HG02623 (cell line): Measurements from ENCODE around the gene CNIH3.
A peak's percentile ranks its signal among the peaks of the same experiment; 100 is the strongest.

ENCODE experiments used
- ATAC-seq: cut with Tn5 transposase; IDR thresholded peaks from one replicate; pipeline ENCODE4 v1.9.1; 2021; ENCODE audit warnings: moderate library complexity; ENCODE audit not compliant: unreplicated experiment

Gene CNIH3

DNA sequence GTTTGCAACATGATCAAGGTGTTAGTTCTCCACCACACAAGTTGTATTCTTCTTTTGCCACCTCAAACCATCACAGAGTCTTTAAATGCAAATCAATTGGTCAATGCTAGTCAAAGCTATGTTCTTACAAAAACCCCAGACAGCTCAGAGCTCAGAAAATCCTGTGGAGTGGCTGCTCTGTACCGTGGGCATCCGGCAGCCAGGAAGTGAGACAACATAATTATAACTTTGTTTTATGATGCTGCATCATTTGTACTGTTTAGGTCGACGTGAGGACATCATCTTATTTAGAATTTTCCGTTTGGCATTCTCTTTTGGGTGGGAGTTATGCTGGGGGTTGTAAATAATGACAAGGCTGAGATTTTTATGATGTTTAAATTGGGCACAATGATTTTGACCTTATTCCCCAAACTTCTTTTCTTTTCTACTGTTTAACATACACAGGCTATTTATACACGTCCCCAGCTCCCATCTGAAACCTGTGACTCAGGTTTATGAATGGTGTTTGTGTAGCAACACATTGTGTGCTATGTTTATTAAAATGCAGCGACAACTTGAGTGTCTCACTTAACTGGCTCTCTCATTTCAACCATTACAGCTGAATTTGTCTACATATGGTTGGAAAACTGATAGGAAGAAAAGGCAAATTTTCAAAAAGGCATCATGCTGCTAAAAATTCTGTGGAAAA, 124.0 kb downstream of the CNIH3 start:
- ATAC-seq, result peak; percentile 81

DNA sequence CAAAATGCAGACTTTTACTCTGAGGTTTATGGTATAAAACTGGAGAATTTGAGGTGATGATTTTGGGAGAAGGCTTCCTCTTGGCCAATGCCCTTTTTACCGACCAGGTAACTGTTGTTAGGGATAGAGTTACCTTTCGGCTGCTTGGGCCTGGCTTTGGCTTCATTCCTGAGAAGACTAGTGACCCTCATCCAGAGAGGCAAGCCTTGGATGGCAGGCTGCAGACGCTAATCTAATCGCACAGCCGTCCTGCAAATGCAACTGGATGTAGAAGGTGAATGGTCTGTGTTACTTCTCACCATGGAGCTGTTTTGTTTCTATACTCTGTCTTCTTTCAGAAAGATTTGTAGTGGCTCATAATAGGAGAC, 124.6 kb downstream of the CNIH3 start:
- ATAC-seq, result no peak

DNA sequence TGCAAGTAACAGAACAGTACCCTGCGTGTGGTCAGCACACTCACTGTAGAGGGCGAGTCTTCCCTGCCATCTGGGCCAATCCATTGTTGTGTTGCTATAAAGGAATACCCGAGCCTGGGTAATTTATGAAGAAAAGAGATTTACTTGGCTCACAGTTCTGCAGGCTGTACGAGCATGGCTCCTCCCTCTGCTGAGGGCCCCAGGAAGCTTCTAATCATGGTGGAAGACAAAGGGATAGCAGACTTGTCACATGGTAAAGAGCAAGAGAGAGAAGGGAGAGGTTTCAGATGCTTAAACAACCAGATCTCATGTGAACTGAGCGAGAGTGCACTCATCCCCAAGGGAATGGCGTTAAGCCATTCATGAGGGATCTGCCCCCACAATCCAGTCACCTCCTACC, 126.2 kb downstream of the CNIH3 start:
- ATAC-seq, result no peak

DNA sequence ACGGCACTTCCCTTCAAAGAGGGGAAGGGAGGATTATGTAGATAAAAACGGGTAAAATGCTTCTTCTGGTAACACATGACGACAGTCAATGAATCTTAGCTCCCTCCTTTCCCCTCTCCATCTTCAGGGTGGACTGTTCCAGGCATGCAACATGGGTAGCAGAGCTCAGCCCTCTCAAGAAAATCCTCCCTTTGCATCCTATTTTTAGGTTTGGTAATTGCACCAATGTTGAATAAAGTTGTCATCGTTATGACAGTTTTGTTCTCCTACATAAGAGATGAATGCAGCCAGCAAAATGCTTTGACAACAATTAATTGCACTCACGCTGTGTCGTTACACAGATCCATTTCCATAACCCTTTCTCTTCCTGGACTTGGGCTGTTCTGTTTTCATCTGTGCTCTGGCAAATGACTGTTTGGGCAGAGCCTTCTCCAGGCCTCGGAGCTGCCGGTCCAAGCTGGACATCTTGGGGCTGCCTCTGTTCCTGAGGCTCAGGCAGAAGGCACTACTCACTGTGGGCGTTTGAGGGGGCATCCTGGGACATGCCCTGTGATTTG, 127.6 kb downstream of the CNIH3 start:
- no peak for ATAC-seq

DNA sequence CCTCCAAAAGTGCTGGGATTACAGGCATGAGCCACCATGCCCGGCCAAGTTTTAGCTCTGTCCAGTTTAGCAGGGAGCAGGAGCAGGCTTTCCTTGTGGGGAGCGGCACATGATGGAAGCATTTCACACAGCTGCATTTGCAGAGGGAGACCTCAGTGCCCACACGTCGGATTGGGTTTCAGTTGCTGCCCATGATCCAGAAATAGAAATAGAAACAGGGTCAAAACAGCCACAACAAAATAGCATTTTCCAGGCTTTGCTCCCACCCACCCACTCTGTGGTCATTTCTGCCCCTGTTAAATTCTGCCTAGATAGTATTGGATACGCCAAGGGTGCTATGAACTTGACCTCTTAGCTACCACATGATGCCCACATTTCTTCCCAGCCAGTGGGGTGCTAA, 128.4 kb downstream of the CNIH3 start:
- ATAC-seq, result no peak

DNA sequence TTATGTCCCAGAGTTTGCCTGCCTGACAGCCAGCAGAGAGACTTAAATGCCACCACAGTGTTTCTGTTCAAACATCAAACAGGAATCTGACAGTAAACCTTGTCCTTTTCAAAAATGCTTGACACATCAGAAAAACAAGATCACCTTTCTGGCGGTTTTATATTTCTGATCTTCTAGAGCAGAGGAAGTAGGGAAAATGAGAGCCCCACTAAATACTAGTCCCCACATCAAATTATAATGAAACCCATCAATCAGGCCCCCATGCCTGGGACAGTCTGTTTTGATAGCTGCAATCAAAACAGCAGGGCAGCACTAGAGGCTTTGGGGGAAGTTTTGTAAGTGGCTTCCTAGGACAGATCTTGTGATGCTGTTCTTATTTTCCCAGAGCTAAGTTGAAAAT, 129.3 kb downstream of the CNIH3 start:
- no peak for ATAC-seq

DNA sequence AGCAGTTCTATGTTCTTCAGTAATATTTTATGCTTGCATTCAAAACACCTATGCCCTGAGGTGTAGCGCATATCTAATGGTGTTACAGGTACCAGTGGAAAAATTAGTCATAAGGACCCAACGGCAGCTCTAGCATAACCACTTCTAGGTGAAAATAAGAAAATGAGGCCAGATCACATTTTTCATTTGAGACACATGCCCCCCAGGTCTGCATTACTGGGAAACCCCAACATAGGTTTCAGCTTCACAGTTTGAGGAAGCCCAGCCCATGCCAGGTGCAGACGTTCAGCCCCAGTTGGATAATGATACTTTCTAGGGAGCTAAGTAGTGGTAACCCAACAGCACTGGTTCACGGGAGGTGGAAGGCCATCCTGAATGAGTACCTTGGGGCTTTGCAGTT, 129.8 kb downstream of the CNIH3 start:
- peak; percentile 54 for ATAC-seq

DNA sequence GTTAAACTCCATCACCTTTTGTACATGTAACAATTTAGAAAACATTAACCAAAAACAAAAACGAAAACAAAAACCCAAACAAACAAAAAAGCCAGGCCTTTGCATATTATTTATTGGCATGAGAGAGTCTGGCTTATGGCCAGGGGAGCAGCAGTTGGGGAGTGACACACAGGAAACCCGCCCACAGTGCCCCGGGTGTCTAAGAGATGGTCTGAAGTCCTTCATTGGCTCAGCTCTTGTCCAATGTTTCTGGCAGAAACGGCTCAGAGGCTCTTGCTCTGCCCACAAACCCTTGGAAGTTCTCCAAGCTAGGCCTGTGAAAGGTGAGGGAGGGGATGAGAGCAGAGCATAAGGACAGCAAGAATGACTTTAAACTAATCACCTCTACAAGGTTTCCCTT, 131.5 kb downstream of the CNIH3 start:
- ATAC-seq, result peak; percentile 40

DNA sequence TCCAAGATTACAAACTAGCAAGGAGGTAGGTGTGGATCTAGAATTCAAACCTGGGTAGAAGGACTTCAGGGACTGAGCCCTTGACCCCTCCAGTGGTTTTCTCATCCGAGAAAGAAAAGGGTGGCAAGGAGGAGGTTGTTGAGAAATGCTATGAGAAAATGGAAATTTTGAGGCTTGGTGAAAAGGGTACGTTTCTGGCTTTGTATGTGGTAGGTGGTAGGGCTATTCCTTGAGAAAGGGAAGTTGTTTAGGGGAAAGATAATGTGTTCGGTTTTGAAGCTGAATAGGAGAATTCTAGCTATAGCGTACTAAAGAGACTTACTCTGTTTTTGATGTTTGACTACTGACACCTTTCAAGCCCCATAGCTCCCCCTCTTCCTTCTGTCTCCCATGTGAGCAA, 133.8 kb downstream of the CNIH3 start:
- no peak for ATAC-seq

DNA sequence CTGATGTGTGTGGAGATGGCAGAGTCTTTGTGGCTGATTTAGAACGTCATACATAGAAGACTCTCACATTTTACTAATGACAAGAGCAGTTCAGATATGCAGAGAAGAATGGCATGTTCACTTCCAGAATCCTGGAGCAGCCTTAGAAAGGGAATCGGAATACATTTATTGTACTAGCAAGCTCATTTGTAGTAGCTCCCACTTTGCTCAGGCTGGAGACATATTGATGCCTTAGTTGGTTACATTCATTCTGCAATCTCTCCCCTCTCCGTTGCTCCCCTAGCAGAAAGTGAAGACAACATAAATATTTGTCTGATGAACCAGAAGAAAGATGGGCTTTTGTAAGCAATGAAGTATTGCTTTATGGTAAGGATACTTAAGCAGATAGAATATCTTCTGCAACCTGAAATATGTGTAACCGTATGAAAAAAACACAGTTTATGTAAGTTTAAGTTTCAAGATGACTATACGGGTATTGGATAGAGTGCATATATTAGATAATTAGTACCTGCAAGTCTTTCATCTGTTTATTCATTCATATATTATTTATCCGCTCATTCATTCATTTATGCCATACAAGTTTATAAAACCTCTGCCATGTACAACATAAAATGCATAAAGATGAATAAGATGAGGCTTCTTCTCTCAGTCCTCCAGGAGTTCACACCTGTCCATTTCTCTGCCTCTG, 135.7 kb downstream of the CNIH3 start:
- no peak for ATAC-seq

DNA sequence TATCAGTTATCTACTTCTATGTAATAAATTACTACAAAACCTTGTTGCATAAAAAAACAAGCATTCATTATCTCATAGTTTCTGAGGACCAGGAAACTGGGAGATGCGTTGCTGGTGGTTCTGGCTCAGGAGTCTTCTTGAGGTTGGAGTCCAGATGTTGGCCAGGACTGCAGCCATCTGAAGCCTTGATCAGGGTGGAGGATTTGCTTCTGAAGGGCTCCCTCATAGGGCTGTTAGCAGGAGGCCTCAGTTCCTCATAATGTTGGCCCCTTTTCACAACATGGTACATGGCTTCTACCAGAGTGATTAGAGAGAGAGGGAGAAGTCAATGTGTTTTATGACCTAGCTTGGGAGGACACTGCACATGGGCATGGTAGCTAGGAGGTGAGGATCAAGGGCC, 137.4 kb downstream of the CNIH3 start:
- no peak for ATAC-seq

DNA sequence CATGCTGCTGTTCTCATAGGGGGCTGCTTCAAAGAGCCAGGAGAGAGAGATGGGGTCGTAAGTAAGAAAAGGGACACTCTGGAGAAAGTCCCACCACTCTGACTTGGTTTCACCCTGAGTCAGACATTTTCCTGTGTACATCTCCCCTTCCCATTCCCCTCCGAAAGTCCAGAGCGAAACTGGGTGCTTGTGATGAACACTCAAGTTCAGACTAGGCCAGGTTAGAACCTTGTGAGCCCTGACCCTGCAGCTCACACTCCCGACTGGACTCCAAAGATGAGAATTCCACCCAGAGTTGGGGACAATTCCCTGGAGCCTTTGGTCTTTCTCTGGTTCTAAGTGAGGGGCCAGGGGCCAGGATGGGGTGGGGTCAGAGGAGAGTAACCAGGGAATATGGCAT, 139.5 kb downstream of the CNIH3 start:
- ATAC-seq, result no peak

DNA sequence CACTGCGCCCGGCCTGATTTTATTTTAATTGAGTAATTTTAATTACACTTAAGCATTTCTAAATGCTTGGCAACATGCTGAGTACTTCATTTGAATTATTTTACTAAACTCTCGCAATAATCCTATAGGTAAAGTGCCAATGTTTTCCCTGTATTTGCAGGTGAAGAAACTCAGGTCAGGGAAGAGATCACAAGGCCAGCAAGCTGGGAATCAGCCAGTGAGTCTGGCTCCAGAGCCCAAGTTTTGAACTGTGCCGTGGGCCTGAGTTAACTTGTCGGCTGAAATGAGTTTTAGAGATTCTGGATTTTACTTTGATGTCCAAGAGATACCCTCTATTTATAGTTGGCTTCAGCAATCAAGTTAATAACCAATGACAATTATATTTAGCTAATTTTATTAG, 141.4 kb downstream of the CNIH3 start:
- ATAC-seq, result no peak

DNA sequence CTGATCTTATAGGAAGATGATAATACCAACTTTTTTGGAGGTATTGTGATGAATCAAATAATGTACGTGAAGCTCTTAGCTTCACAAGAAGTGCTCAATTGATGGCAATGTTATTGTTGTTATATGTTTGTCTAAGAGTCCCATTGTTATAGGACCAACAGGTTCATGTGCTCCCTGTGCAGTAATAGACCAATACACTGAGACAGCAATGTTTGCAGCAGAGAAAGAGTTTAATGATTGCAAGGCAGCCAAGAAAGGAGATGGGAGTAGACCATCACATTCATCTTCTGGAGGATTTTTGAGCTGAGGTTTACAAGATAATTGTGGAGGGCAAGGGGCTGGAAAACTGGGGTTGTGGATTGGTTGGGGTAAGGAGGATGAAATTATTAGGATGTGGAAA, 143.0 kb downstream of the CNIH3 start:
- no peak for ATAC-seq

DNA sequence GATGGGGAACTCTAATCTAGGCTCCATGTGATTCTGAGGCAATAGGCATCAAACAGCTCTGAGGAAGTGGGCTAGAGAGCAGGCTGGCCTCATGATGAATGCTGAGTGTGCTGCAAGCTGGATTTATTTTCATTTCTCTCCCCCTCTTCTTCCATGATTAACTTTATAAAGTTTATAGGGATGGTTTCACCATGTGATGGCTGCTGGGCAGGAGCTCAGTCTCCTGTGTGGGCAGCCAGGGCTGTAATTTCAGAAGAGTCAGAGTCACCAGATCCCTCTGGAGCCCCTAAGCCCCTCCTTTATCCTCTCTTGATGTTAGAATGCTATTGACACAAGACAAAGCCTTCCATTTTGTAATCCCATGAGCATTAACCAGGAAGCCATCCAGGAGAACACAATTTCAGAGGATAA, 143.6 kb downstream of the CNIH3 start:
- no peak for ATAC-seq

DNA sequence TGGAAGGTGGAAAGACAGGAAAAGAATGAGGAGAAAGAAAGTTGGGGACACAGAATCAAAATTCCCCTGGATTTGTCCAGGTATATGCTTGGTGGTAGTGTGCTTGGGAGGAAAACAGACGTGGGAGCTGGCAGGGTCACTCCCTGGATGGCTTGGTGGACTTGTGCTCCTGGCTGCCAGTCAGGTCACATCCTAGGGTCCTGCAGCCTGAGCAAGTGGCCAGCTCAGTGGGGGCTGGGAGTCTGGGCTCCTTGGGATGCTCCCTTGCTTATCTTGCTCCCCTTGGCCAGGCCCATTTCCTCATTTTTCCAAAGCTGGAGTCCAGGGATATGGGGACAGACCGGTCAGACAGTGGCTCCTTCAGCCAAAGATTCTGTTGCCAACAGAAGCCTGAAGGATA, 144.0 kb downstream of the CNIH3 start:
- no peak for ATAC-seq

DNA sequence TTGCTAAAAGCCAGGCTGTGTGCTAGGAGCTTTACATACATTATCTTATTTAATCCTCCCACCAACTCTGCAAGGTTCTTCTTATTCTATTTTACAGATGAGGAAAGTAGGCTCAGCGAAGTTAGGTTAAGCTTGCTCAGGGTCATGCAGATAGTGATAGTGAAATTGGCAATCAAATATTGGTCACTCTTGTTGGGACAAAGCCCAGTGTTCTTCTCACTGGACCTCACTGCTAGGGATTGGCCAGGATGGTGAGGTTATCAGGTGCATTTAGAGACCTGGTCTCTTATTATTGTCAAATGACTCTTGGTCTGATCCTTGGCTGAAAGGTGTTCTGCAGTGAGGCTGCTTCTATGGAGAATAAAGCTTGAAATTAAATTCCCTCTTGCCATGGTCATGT, 145.1 kb downstream of the CNIH3 start:
- ATAC-seq, result no peak

DNA sequence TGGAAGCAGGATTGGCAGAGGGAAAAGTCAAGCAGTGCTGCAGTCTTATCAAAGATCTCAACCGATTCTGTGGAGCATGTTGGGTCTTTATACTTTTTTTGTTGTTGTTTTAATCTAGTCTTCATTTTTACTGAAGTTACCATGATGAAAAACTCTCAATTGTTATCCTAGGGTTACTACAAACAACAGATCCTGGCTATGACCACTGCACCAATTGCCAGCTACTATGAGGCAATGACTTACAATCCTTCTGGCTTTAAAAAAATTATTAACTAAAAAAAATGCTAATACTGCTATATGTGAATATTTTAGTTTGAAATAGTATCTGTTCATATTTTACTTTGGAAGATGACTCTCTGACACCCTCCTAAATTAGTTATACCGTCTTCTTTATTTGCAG, 145.9 kb downstream of the CNIH3 start:
- no peak for ATAC-seq

DNA sequence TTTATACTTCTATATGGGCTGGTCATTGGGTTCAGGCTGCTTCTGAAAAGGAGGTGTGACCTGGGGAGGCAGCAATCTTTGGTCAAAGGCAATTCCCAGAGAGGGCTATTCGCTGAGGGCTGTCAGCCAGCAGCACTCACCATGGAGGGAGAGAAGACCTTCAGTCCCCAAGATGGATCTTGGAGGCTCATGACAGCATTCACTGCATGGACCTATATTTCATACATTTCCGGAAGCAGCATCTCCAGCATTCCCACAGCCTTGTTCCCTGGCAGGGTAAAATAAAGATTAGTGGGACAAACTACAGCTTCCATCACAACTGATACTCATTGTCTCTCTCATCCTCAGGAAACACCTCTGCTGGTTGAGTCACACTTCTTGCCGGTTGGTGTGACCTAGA, 146.6 kb downstream of the CNIH3 start:
- ATAC-seq, result no peak

DNA sequence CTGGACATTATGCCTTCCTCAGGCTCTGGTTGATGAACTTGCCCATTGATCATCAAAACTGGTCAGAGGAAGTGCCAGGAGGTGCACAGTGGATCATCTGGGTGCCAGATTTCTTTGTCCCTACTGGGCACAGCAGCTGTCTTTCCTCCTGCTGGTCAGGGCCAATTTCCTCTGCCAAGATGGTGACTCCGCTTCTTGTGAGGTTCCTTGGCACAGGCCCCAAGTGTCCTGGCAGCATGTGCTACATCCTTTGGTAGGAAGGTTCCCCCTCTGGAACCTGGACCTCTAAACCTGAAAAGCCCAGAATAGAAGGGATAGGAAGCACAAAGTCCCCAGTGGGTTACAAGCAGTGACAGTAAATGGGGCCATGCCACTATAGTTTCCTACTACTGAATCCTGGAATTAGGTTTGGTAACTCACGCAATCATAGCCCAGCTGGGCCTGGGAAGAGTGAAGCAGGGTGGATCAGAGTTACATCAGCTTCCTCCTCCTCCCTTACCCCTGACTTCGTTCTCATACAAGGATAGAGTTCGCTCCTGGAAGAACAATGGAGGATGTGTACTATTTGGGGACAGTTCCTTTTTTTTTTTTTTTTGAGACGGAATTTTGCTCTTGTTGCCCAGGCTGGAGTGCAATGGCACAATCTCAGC, 147.1 kb downstream of the CNIH3 start:
- no peak for ATAC-seq

DNA sequence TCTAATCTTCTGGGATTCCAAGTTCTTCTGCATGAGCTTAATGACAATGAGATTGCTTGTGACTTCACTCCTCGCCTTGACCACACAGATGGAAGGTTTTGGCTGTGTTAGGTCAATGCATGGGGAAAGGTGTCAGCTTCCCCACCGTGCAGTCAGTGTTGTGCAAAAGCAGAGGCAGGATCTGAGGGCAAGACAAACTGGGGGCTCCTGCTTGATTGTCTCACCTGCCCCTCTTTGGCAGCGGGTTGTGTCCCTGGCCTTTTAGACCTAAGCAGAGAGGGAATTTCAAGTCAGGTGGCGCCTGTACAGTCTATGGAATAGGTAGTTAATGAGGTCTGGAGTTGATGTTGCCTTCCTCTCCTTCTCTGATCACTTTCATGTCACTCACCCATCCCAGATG, 150.1 kb downstream of the CNIH3 start:
- no peak for ATAC-seq

DNA sequence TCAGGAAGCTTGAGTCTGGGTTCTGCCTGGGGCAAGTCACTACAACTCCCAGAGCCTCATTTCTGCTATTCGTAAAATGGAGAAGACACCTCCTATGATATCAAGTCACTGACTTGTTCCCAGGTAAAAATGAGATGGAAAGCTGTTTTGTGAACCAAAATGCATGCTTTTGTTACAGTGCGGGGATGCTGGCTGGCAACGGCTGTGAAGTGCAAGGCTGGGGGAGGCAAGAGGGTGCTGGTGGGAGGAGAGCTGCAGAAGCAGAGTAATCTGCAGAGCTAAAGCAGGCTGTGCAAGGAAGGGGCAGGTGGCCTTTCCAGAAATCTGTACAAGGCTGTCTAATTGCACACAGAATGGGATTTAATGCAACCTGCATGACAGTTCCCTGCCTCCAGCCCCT, 150.9 kb downstream of the CNIH3 start:
- ATAC-seq, result no peak
